ENCODE data around the gene SLC6A1.

The SLC6A1 gene

DNA sequence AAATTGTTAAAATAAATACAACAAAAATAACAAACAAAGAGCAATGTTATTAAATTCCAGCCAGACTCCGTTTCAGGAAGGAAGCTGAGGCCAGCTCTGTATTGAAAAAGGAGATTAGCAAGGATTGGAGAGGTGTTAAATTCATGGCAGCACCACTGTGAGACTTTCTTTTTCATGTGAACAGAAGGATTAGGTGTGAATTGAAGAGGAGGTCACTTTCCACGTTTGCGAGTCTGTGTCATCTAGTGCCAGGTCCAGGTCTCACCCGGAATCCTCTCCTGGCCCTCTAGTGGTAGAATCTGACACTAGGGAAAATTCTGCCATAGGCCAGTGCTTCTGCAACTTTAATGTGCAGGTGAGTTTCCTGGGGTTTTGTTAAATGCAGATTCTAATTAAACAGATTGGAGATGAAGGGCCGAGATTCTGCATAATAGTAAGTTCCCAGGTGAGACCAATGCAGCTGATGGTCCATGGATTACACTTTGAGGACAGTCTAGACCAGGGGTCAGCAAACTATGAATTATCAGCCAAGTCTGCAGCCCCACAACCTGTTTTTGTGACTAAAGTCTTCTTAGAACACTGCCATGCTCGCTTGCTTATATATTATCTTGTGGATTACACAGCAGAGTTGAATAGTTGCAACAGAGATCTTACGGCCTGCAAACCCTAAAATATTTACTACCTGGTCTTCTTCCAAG, 9.2 kb upstream of the SLC6A1 start:
- TF ChIP-seq SIN3A (IDR thresholded peaks at IDR 0.05; ENCODE audit: borderline replicate concordance, insufficient read depth, low read length) (no peak), FOXP2 (optimal IDR thresholded peaks at IDR 0.05; ENCODE audit: borderline replicate concordance, extremely low read depth, extremely low read length, insufficient read depth) (no peak)

DNA sequence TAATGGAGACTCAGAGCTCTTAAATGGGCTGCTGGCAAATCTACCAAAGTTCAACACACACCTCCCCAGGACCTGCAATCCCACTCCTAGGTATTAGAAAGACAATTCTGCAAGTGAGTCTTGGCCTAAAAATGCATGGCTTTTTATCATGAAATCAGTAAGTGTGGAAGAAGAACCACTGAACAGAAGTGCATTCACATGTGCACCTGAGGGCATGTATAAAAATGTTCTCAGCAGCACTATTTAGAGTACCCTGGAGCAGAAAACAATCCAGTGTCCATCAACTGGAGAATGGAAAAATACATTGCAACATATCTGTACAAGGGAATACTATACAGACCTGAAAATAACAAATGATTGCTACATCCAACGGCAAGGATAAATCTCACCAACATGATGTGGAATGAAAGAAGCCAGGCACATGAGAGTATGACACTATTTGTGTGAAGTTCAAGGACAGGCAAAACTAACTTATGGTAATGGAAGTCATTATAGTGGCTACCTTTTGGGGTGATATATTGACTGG, 8.1 kb upstream of the SLC6A1 start:
- TF ChIP-seq SIN3A (IDR thresholded peaks at IDR 0.05; ENCODE audit: borderline replicate concordance, insufficient read depth, low read length) (no peak), FOXP2 (optimal IDR thresholded peaks at IDR 0.05; ENCODE audit: borderline replicate concordance, extremely low read depth, extremely low read length, insufficient read depth) (no peak), TAF1 (IDR thresholded peaks at IDR 0.05; ENCODE audit: borderline replicate concordance, insufficient read depth, low read length) (no peak), POLR2AphosphoS5 (IDR thresholded peaks at IDR 0.05; ENCODE audit: low read depth, low read length) (no peak)
- TF ChIP-seq, protein P1, sequence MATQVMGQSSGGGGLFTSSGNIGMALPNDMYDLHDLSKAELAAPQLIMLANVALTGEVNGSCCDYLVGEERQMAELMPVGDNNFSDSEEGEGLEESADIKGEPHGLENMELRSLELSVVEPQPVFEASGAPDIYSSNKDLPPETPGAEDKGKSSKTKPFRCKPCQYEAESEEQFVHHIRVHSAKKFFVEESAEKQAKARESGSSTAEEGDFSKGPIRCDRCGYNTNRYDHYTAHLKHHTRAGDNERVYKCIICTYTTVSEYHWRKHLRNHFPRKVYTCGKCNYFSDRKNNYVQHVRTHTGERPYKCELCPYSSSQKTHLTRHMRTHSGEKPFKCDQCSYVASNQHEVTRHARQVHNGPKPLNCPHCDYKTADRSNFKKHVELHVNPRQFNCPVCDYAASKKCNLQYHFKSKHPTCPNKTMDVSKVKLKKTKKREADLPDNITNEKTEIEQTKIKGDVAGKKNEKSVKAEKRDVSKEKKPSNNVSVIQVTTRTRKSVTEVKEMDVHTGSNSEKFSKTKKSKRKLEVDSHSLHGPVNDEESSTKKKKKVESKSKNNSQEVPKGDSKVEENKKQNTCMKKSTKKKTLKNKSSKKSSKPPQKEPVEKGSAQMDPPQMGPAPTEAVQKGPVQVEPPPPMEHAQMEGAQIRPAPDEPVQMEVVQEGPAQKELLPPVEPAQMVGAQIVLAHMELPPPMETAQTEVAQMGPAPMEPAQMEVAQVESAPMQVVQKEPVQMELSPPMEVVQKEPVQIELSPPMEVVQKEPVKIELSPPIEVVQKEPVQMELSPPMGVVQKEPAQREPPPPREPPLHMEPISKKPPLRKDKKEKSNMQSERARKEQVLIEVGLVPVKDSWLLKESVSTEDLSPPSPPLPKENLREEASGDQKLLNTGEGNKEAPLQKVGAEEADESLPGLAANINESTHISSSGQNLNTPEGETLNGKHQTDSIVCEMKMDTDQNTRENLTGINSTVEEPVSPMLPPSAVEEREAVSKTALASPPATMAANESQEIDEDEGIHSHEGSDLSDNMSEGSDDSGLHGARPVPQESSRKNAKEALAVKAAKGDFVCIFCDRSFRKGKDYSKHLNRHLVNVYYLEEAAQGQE (IDR thresholded peaks at IDR 0.05; ENCODE audit: insufficient read depth in 1 of 2, low read depth in 2 of 2, low read length in 2 of 2): no peak

DNA sequence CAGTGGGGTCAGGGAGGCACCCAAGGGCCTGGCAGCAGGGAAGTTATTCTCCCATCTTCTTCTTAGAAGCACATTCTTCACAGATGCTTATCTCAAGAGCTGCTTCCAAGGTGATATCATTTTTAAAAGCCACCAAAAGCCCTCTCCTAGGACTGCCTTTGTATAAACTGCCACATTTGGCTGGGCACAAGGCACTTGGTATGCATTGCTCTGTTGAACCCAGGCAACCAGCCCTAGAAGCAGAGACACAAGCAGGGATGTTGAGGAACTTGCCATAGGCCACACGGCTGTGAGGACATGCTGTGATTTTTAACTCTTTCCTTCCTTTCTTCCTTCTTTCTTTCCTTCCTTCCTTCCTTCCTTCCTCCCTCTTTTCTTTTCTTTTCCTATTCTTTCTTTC, 7.4 kb upstream of the SLC6A1 start:
- TF ChIP-seq SIN3A (IDR thresholded peaks at IDR 0.05; ENCODE audit: borderline replicate concordance, insufficient read depth, low read length): no peak
- TF ChIP-seq, protein P1 (IDR thresholded peaks at IDR 0.05; ENCODE audit: insufficient read depth in 1 of 2, low read depth in 2 of 2, low read length in 2 of 2): no peak
- TF ChIP-seq TAF1 (IDR thresholded peaks at IDR 0.05; ENCODE audit: borderline replicate concordance, insufficient read depth, low read length): no peak
- TF ChIP-seq FOXP2 (optimal IDR thresholded peaks at IDR 0.05; ENCODE audit: borderline replicate concordance, extremely low read depth, extremely low read length, insufficient read depth): no peak

DNA sequence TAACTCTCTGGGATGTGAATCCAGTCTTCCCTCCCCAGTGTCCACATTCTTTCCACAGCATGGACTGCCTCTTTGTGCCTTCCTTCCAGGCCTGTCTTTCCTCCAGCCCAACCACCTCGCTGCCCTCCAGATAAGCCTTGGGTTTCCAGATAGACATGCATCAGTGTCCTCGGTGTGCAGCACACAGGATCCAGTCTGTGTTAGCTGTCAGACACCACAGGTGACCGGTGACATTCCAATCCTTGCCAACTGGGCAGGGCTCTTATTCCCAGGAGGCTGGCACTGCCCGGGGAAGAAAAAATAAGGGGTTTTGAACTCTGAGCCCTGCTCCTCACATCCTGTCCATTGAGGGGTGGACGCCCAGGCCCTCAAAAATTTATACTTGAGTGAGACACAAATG, 6.0 kb upstream of the SLC6A1 start:
- TF ChIP-seq SIN3A (IDR thresholded peaks at IDR 0.05; ENCODE audit: borderline replicate concordance, insufficient read depth, low read length) (no peak), FOXP2 (optimal IDR thresholded peaks at IDR 0.05; ENCODE audit: borderline replicate concordance, extremely low read depth, extremely low read length, insufficient read depth) (no peak), TAF1 (IDR thresholded peaks at IDR 0.05; ENCODE audit: borderline replicate concordance, insufficient read depth, low read length) (no peak), POLR2AphosphoS5 (IDR thresholded peaks at IDR 0.05; ENCODE audit: low read depth, low read length) (no peak)
- TF ChIP-seq, protein P1 (IDR thresholded peaks at IDR 0.05; ENCODE audit: insufficient read depth in 1 of 2, low read depth in 2 of 2, low read length in 2 of 2): no peak

DNA sequence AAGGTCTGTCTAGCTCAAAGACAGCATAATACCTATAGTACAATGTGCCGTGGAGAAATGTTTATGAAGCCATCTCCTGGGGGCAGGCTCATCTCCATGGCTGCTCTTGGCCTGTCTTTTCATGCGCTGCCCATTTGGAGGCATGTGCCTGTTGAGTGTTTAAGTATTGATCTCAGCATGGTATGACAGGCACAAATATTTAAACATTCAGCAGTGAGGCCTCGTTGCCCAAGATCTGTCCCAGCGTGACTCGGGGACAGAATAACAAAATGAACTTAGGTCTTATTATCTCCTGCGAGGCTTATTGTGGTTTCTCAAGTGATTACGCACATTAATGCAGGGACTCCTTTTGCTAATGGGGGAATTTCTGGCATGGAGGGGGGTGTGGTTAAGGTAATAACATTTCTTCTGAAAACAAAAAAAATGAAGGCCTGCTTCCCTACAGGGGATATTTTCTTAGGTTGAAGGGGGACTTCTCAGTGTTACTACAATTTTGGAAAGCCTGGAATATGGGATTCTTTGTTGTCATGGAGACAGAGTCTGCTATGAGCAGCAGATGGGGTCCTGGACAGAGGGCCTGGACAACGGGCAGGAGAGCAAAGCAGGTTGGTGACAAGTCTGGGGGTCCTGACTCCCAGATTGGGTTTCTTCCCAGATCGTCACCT, 4.4 kb upstream of the SLC6A1 start:
- TF ChIP-seq FOXP2 (optimal IDR thresholded peaks at IDR 0.05; ENCODE audit: borderline replicate concordance, extremely low read depth, extremely low read length, insufficient read depth) (no peak), TAF1 (IDR thresholded peaks at IDR 0.05; ENCODE audit: borderline replicate concordance, insufficient read depth, low read length) (no peak), SIN3A (IDR thresholded peaks at IDR 0.05; ENCODE audit: borderline replicate concordance, insufficient read depth, low read length) (no peak)

DNA sequence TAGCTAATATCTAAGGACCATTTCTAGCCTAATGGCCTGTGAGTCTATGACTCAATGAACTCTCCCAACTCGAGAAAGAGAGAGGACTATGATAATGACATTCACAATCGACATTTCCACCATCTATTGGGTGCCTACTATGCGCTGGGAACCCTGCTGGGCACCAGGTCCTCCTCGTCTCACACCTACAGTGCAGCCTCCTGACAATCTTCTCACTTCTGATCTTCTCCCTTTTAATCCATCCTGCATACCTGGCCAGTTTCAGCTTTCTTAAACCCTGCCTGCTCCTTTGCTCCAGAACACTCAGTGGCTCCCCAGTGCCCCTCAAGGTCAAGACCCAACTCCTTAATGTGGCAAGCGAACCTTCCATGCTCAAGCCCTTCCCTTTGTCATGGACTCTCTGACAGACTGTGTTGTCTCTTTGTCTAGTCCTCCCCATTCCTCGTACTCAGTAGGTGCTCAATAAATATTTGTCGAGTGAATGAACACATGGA, 3.5 kb upstream of the SLC6A1 start:
- no peak for TF ChIP-seq TAF1 (IDR thresholded peaks at IDR 0.05; ENCODE audit: borderline replicate concordance, insufficient read depth, low read length)
- TF ChIP-seq, protein P1 (IDR thresholded peaks at IDR 0.05; ENCODE audit: insufficient read depth in 1 of 2, low read depth in 2 of 2, low read length in 2 of 2): no peak
- no peak for TF ChIP-seq POLR2AphosphoS5 (IDR thresholded peaks at IDR 0.05; ENCODE audit: low read depth, low read length)
- no peak for TF ChIP-seq SIN3A (IDR thresholded peaks at IDR 0.05; ENCODE audit: borderline replicate concordance, insufficient read depth, low read length)
- no peak for TF ChIP-seq FOXP2 (optimal IDR thresholded peaks at IDR 0.05; ENCODE audit: borderline replicate concordance, extremely low read depth, extremely low read length, insufficient read depth)

Data from PFSK-1 (cell line).